ENCODE results near the gene PRDM16.

PRDM16 gene

GRCh38 chr1:3038571-3039181 lies 30.3 kb upstream of the PRDM16 start:
- H3K27ac ChIP-seq, result no peak overlapping the region
- TF ChIP-seq, protein P1, sequence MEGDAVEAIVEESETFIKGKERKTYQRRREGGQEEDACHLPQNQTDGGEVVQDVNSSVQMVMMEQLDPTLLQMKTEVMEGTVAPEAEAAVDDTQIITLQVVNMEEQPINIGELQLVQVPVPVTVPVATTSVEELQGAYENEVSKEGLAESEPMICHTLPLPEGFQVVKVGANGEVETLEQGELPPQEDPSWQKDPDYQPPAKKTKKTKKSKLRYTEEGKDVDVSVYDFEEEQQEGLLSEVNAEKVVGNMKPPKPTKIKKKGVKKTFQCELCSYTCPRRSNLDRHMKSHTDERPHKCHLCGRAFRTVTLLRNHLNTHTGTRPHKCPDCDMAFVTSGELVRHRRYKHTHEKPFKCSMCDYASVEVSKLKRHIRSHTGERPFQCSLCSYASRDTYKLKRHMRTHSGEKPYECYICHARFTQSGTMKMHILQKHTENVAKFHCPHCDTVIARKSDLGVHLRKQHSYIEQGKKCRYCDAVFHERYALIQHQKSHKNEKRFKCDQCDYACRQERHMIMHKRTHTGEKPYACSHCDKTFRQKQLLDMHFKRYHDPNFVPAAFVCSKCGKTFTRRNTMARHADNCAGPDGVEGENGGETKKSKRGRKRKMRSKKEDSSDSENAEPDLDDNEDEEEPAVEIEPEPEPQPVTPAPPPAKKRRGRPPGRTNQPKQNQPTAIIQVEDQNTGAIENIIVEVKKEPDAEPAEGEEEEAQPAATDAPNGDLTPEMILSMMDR (IDR thresholded peaks at IDR 0.05; ENCODE audit: low read depth, low read length), result no peak
- no peaks in the 10 kb centered on the region for H3K36me3 ChIP-seq
- no peaks in the 10 kb centered on the region for H3K27me3 ChIP-seq (ENCODE audit: insufficient read depth, low read depth, severe bottlenecking)
- no peak for DNase-seq
- no peak overlapping the region for H3K4me3 ChIP-seq (ENCODE audit: low read depth, low read length)
- H3K9me3 ChIP-seq (ENCODE audit: severe bottlenecking), result no peaks in the 10 kb centered on the region

DNA sequence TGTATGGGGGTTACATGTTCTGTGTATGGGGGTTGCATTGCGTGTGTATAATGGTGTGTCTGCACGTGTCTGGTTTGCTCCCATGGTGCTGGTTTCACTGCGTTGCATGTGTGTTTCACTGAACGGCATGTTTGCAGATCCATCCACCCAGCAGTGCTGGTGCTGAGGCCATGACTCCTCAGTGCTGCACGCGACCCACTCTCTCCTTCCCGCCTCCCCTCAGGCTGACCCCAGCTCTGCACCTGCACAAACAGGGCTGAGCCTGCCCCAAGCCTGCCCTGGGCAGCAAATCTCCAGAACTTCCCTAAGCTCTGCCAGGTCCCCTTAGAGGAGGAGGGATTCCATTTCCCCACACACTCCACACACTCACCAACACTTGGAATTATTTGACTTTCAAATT lies 29.0 kb upstream of the PRDM16 start:
- Histone ChIP-seq H3K27me3 (ENCODE audit: insufficient read depth, low read depth, severe bottlenecking) (no peaks in the 10 kb centered on the region), H3K27ac (no peak overlapping the region), H3K9me3 (ENCODE audit: severe bottlenecking) (no peaks in the 10 kb centered on the region), H3K4me3 (ENCODE audit: low read depth, low read length) (no peak overlapping the region), H3K36me3 (no peaks in the 10 kb centered on the region)
- TF ChIP-seq, protein P1 (IDR thresholded peaks at IDR 0.05; ENCODE audit: low read depth, low read length), result no peak
- no peak for DNase-seq

DNA sequence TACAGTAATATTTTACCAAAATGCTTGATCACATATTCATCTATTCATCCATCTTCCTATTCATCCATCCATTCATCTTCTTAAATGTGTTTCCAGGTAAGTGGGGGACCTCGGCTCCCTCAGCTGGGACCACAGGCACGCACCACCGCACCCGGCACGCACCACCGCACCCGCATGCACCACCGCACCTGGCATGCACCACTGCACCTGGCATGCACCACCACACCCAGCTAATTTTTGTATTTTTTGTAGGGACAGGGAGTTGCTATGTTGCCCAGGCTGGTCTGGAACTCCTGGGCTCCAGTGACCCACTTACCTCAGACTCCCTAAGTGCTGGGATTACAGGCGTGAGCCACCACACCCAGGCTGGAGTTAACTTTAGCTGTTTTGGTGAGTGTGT lies 26.5 kb upstream of the PRDM16 start:
- H3K9me3 ChIP-seq (ENCODE audit: severe bottlenecking), result no peaks in the 10 kb centered on the region
- no peaks in the 10 kb centered on the region for H3K36me3 ChIP-seq
- no peaks in the 10 kb centered on the region for H3K27me3 ChIP-seq (ENCODE audit: insufficient read depth, low read depth, severe bottlenecking)
- DNase-seq, result peak; percentile 4
- no peak overlapping the region for H3K4me3 ChIP-seq (ENCODE audit: low read depth, low read length)
- TF ChIP-seq, protein P1 (IDR thresholded peaks at IDR 0.05; ENCODE audit: low read depth, low read length), result no peak
- H3K27ac ChIP-seq, result no peak overlapping the region

- no peaks in the 10 kb centered on the region for H3K36me3 ChIP-seq
- peaks cover 3% of the 10 kb centered on the region for H3K9me3 ChIP-seq (ENCODE audit: severe bottlenecking)
- no peak overlapping the region for H3K27ac ChIP-seq
- H3K4me3 ChIP-seq (ENCODE audit: low read depth, low read length), result no peak overlapping the region
- TF ChIP-seq, protein P1 (IDR thresholded peaks at IDR 0.05; ENCODE audit: low read depth, low read length), result no peak
- DNase-seq, result no peak
- no peaks in the 10 kb centered on the region for H3K27me3 ChIP-seq (ENCODE audit: insufficient read depth, low read depth, severe bottlenecking)
These were observed 19.8 kb upstream of the PRDM16 start for GRCh38 chr1:3049164-3049563.

GRCh38 chr1:3049905-3050304 lies 19.1 kb upstream of the PRDM16 start:
- no peaks in the 10 kb centered on the region for H3K36me3 ChIP-seq
- TF ChIP-seq, protein P1 (IDR thresholded peaks at IDR 0.05; ENCODE audit: low read depth, low read length), result no peak
- no peak overlapping the region for H3K27ac ChIP-seq
- H3K4me3 ChIP-seq (ENCODE audit: low read depth, low read length), result no peak overlapping the region
- H3K27me3 ChIP-seq (ENCODE audit: insufficient read depth, low read depth, severe bottlenecking), result no peaks in the 10 kb centered on the region
- H3K9me3 ChIP-seq (ENCODE audit: severe bottlenecking), result peaks cover 3% of the 10 kb centered on the region
- DNase-seq, result no peak

DNA sequence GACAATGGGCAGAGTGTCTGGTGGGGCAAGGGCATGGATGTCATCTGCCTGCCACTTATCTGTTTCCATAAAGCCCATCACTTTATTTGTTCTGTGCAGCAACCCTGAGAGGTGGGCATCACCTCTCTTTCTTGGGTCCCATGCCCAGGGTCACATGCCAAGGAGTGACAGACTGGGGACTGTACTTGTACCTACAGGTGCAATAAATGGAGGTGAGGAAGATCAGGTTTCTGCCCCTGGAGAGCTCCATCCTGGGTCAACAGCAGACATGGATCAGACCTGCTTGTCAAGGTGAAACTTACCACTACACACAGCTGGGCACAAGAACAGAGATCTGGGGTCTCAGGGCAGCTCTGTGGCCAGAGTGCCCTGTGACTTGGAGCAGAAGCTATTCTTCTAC lies 18.4 kb upstream of the PRDM16 start:
- Histone ChIP-seq H3K4me3 (ENCODE audit: low read depth, low read length) (no peak overlapping the region), H3K36me3 (no peaks in the 10 kb centered on the region), H3K27me3 (ENCODE audit: insufficient read depth, low read depth, severe bottlenecking) (no peaks in the 10 kb centered on the region), H3K27ac (no peak overlapping the region), H3K9me3 (ENCODE audit: severe bottlenecking) (peaks cover 3% of the 10 kb centered on the region)
- no peak for DNase-seq
- TF ChIP-seq, protein P1 (IDR thresholded peaks at IDR 0.05; ENCODE audit: low read depth, low read length), result no peak

All from WERI-Rb-1 (cell line).